ENCODE results near the gene ATP8B3. TPM values are rescaled to one million over a fixed set of nuclear protein-coding genes. Genes with fewer than 3 reads are reported as not detected.

ATP8B3 gene
- total and polyA plus RNA-seq, 9 of the 15 experiments (the other 6 are each of a cell fraction or from before 2014, with no cell fraction given) = 1.2 to 12.3 (median 3.8) TPM

- H3K9me1 ChIP-seq (ENCODE audit: control insufficient read depth, insufficient read depth, low read length) = no peaks in the 10 kb centered on the region
- BruUV-seq (replicated peaks) = TSS peak; percentile 76
- FAIRE-seq = peak; percentile 98
- CTCF ChIA-PET (ENCODE audit: low intra/inter-chr PET ratio) = interaction anchor here (0.5 to 1.5 kb wide), 3 partner anchors 37 to 290 kb away, joined by 4 to 8 read pairs (median 6); no protein-coding TSS in a partner anchor
- H3K4me2 ChIP-seq (ENCODE audit: insufficient read depth, low read length) = peak overlapping the region; percentile 98
- H3K36me3 ChIP-seq (ENCODE audit: control insufficient read depth, insufficient read depth, low read length) = peaks cover 27% of the 10 kb centered on the region; the same call in 1 of the 3 replicates
- H3K27ac ChIP-seq (ENCODE audit: extremely low read depth, low read depth, low read length) = peak overlapping the region; percentile 92
- no peaks in the 10 kb centered on the region for H3K27me3 ChIP-seq (ENCODE audit: control insufficient read depth in 2 of 2, insufficient read depth in 2 of 2, low read length in 2 of 2)
- H2AFZ ChIP-seq (ENCODE audit: low read depth, low read length) = peak overlapping the region; percentile 97
- peak; percentile 90 to 97 (median 92) for DNase-seq (ENCODE audit: extremely low read depth in 1 of 4, low spot score in 3 of 4)
- H3K9ac ChIP-seq (ENCODE audit: insufficient read depth in 1 of 2, low read depth in 2 of 2, low read length in 2 of 2) = peak overlapping the region; percentile 69 to 88
- H3K4me1 ChIP-seq (replicated peaks in 1 of 2; ENCODE audit: control insufficient read depth in 2 of 2, insufficient read depth in 2 of 2, low read length in 2 of 2) = peaks cover 8 to 73% of the 10 kb centered on the region in 2 experiments; a peak in 3 of 5 replicates
- H3K4me3 ChIP-seq = peak overlapping the region; percentile 75
- no peaks in the 10 kb centered on the region for H4K20me1 ChIP-seq (replicated peaks; ENCODE audit: control insufficient read depth, insufficient read depth, low read length)
- H3K79me2 ChIP-seq (ENCODE audit: control insufficient read depth, insufficient read depth, low read length) = peaks cover 5% of the 10 kb centered on the region; the same call in 1 of the 3 replicates
- in situ Hi-C loops (cut with MboI) = no loop called here
- WGBS (ENCODE audit: insufficient coverage, low coverage, missing lambda C conversion rate) = under 1% methylated on average over 42 of the region's 47 CpGs
- POLR2A ChIA-PET = interaction anchor here (0.6 kb wide), 1 partner anchor 13 kb away, joined by 3 read pairs; no protein-coding TSS in a partner anchor
- intact Hi-C loops (cut with micrococcal nuclease) = loop anchor here (1.0 to 2.0 kb wide), 2 partner anchors 14 to 37 kb away; no protein-coding TSS in a partner anchor
- peak; percentile 95 for ATAC-seq
- H3K9me3 ChIP-seq (replicated peaks; ENCODE audit: control insufficient read depth, insufficient read depth, low read depth, low read length) = no peaks in the 10 kb centered on the region; the same call in 1 of the 2 replicates
- TF ChIP-seq MTA1 (IDR thresholded peaks at IDR 0.05; ENCODE audit: borderline replicate concordance) = 0 out of 2 replicates have a peak, but pooled peaks have one; percentile 24
- peak in 1 of 2 experiments; percentile 65; a peak in 1 of 4 replicates for TF ChIP-seq FOXA3 (CRISPR knock-in tag; conservative IDR thresholded peaks at IDR 0.05 in 1 of 2, IDR thresholded peaks at IDR 0.05 in 1 of 2)
- no peak for TF ChIP-seq PYGO2 (tag; IDR thresholded peaks at IDR 0.05)
- TF ChIP-seq BACH1 (tag; IDR thresholded peaks at IDR 0.05) = no peak
- TF ChIP-seq, protein P1, sequence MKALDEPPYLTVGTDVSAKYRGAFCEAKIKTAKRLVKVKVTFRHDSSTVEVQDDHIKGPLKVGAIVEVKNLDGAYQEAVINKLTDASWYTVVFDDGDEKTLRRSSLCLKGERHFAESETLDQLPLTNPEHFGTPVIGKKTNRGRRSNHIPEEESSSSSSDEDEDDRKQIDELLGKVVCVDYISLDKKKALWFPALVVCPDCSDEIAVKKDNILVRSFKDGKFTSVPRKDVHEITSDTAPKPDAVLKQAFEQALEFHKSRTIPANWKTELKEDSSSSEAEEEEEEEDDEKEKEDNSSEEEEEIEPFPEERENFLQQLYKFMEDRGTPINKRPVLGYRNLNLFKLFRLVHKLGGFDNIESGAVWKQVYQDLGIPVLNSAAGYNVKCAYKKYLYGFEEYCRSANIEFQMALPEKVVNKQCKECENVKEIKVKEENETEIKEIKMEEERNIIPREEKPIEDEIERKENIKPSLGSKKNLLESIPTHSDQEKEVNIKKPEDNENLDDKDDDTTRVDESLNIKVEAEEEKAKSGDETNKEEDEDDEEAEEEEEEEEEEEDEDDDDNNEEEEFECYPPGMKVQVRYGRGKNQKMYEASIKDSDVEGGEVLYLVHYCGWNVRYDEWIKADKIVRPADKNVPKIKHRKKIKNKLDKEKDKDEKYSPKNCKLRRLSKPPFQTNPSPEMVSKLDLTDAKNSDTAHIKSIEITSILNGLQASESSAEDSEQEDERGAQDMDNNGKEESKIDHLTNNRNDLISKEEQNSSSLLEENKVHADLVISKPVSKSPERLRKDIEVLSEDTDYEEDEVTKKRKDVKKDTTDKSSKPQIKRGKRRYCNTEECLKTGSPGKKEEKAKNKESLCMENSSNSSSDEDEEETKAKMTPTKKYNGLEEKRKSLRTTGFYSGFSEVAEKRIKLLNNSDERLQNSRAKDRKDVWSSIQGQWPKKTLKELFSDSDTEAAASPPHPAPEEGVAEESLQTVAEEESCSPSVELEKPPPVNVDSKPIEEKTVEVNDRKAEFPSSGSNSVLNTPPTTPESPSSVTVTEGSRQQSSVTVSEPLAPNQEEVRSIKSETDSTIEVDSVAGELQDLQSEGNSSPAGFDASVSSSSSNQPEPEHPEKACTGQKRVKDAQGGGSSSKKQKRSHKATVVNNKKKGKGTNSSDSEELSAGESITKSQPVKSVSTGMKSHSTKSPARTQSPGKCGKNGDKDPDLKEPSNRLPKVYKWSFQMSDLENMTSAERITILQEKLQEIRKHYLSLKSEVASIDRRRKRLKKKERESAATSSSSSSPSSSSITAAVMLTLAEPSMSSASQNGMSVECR (CRISPR knock-in tag; IDR thresholded peaks at IDR 0.05) = peak; percentile 77; the same call in 1 of the 2 replicates
- TF ChIP-seq ZNF445 (CRISPR knock-in tag; IDR thresholded peaks at IDR 0.05; ENCODE audit: low read depth) = no peak
- TF ChIP-seq TEAD4 (IDR thresholded peaks at IDR 0.05; ENCODE audit: low read length) = no peak
- 0 out of 2 replicates have a peak, but pooled peaks have one; percentile 65 for TF ChIP-seq TEAD4 (CRISPR knock-in tag; IDR thresholded peaks at IDR 0.05; ENCODE audit: borderline replicate concordance)
- TF ChIP-seq ZEB2 (IDR thresholded peaks at IDR 0.05) = peak; percentile 66; the same call in 1 of the 2 replicates
- TF ChIP-seq SNRNP70 (optimal IDR thresholded peaks at IDR 0.05; ENCODE audit: low read depth, low read length) = no peak
- TF ChIP-seq RBBP5 (IDR thresholded peaks at IDR 0.05; ENCODE audit: borderline replicate concordance, insufficient read depth, low read length, poor library complexity, severe bottlenecking) = peak; percentile 34
- no peak; the same call in 1 of the 2 replicates for TF ChIP-seq ZNF263 (CRISPR knock-in tag; IDR thresholded peaks at IDR 0.05; ENCODE audit: borderline replicate concordance)
- TF ChIP-seq MCM2 (IDR thresholded peaks at IDR 0.05; ENCODE audit: low read depth) = no peak
- TF ChIP-seq, protein P2, sequence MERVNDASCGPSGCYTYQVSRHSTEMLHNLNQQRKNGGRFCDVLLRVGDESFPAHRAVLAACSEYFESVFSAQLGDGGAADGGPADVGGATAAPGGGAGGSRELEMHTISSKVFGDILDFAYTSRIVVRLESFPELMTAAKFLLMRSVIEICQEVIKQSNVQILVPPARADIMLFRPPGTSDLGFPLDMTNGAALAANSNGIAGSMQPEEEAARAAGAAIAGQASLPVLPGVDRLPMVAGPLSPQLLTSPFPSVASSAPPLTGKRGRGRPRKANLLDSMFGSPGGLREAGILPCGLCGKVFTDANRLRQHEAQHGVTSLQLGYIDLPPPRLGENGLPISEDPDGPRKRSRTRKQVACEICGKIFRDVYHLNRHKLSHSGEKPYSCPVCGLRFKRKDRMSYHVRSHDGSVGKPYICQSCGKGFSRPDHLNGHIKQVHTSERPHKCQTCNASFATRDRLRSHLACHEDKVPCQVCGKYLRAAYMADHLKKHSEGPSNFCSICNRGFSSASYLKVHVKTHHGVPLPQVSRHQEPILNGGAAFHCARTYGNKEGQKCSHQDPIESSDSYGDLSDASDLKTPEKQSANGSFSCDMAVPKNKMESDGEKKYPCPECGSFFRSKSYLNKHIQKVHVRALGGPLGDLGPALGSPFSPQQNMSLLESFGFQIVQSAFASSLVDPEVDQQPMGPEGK (CRISPR knock-in tag; IDR thresholded peaks at IDR 0.05; ENCODE audit: borderline replicate concordance) = no peak
Measured at GRCh38 chr19:1812426-1813191, 533 bp upstream of the ATP8B3 start.
